ENCODE measurements around the gene PHF11.

The PHF11 gene

GRCh38 chr13:49571299-49572240 lies 75.8 kb downstream of the PHF11 start:
- no peak for DNase-seq (ENCODE audit: extremely low read depth, low read depth)
- no peak for TF ChIP-seq CTCF (IDR thresholded peaks at IDR 0.05; ENCODE audit: low read depth, low read length)
